HG02678 (cell line): ENCODE data around the gene CERKL.

ENCODE experiments used
- ATAC-seq: cut with Tn5 transposase; IDR thresholded peaks from one replicate; pipeline ENCODE4 v1.9.1; 2021; ENCODE audit warnings: mild to moderate bottlenecking, moderate library complexity; ENCODE audit not compliant: unreplicated experiment

Gene CERKL

DNA sequence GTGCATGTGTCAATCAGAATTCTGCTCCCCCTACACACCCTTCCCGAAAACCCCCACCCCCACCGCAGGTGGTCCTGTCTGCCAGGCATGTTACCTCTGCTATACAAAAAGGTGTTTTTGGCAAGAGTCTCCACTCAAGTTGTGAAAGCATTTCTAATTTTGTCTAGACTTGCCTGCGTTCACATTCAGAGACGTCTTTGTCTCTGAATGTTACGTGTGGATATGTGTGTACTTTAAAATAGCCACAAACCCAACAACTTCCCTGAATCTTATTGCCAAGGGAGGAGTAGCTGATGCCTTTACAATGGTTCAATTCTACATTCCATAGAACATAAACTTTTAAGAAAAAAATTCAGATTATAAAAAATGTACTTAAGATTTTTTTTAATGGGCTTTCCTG is 133.1 kb downstream of the CERKL start:
- no peak for ATAC-seq

DNA sequence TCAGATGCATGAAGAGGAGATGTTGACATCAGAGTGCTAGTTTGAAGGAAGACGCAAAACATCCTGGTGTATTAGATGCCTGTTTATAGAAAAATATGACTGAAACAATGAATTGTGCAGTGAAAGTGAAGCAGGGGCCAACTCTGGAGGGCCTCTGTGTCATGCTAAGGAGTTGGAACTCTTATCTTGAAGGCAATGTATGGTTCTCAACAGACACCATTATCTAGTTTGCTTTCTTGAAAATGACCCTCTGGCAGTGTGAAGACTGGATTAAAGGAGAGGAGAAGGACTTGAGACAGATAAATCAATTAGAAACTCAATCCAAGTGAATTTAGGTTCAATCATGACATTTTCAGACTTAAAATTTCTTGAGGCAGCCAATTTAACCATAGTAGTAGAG is 136.7 kb downstream of the CERKL start:
- no peak for ATAC-seq

- ATAC-seq: no peak
These were observed 139.1 kb downstream of the CERKL start for GRCh38 chr2:181517685-181518301.

GRCh38 chr2:181516992-181517391 is 139.9 kb downstream of the CERKL start:
- no peak for ATAC-seq

DNA sequence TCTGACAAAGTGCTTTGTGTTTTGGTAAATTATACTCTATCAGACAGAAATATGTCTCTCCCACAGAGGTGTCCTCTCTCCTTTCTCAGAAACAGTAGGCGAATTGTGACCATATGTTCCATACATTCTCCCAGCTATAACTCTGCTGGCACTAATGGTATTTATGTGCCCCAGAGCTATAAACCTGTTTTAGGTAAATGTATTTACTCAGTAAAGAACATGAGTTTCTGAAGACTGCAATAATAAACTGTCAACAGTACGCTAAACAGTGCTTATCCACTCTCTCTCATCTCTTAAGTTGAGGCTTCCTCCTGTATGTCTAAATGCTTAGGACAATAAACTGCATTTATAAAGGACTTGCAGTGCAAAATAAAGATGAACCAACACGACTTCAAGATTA is 141.2 kb downstream of the CERKL start:
- no peak for ATAC-seq

GRCh38 chr2:181500201-181500600 is 156.7 kb downstream of the CERKL start:
- no peak for ATAC-seq

DNA sequence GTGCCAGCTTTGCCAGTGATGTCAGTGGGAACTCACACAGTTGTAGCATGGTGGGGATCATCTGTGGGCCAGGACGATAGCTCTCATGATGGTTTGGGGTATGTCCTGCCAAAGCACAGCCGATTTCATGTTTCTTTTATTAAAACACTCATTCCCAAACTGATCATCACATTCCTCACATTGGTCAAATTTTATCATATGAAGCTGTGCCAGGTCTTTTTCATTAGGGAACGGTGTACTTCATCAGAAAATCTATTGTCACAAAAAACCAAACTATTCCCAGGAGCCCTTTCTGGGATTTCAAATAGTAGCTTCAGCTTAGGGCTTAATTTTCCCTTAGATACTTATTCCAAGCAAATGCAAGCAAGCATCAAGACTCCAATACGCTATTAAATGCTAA is 157.7 kb downstream of the CERKL start:
- no peak for ATAC-seq
